ENCODE results near the gene TGFBR2. TPM values are rescaled to one million over a fixed set of nuclear protein-coding genes. Genes with fewer than 3 reads are reported as not detected.

TGFBR2 gene
- polyA plus RNA-seq, 3 donors = 46.6 to 60.3 (median 57.0) TPM

DNA sequence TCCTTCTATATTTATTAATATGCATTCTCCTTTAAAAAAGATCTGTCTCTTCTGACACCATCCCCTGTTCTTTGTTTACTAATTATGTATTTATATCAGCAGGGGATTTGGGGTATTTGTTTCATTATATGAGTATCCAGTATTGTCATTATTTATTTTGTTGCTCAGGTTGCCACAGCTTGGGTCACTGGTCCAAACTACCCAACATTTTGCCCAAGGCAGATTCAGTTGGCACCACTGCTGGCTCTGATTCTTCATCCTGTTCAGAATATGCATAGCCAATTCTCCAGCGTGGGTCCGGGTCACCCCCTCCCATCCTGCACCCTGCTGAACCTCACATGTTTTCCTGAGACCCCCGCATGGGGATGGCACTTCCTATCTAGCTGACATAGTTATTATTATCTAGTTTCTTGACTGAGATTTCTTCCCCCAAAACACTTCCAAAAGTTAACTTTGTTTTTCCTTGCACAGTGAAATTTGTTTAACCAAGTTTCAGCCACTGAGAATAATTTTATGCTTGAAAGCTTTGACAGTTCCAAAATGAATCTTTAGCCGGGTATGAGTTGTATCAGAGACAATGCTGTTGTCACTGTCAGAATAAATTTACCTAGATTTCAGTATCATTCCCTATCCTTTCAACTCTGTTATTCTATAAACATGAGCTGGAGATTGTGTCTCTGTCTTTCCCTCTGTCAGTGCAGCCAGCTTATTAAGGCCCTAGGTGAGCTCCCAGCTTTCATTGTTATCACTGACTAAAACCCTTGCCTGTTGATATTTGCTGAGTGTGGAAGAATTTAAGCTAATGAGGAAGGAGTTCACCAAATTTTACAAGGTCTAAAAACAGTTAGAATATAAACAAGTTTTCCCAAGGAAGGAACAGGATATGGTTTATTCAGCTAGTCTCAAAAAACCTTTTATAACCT is 70.3 kb downstream of the TGFBR2 start:
- peaks cover 66% of the 10 kb centered on the region for H3K79me2 ChIP-seq (ENCODE audit: insufficient read depth, low read length)
- no peaks in the 10 kb centered on the region for H3K9me3 ChIP-seq (replicated peaks in 1 of 2; ENCODE audit: control insufficient read depth in 1 of 2, insufficient read depth in 1 of 2, low read length in 2 of 2)
- H3K4me2 ChIP-seq (replicated peaks; ENCODE audit: extremely low read depth, low read length, poor library complexity, severe bottlenecking) = no peak overlapping the region
- Mint-ChIP-seq H3K4me3 (no peak overlapping the region), H3K4me1 (peaks cover 39% of the 10 kb centered on the region), H3K9me3 (peaks cover 0 to 2% (median 0%) of the 10 kb centered on the region in 7 donors), H3K27me3 (ENCODE audit: low read depth in 3 of 3) (no peaks in the 10 kb centered on the region), H3K36me3 (peaks cover 93 to 94% of the 10 kb centered on the region in 2 donors), H3K27ac (peak overlapping the region in 3 of 7 donors; percentile 30 to 65 (median 51))
- H2AFZ ChIP-seq (ENCODE audit: insufficient read depth, low read depth, low read length, poor library complexity, severe bottlenecking) = no peak overlapping the region
- H3K36me3 ChIP-seq (replicated peaks in 1 of 2; ENCODE audit: control insufficient read depth in 1 of 2, insufficient read depth in 2 of 2, low read length in 2 of 2) = peaks cover 74 to 91% of the 10 kb centered on the region in 2 donors
- no peak for DNase-seq
- intact Hi-C loops (cut with micrococcal nuclease) = no loop called here
- H3K4me3 ChIP-seq (replicated peaks in 1 of 3; ENCODE audit: low read depth in 2 of 3, low read length in 3 of 3) = no peak overlapping the region
- peak overlapping the region in 1 of 2 donors; percentile 39 for H3K27ac ChIP-seq (ENCODE audit: low read depth in 1 of 2, low read length in 2 of 2)
- peaks cover 23 to 32% of the 10 kb centered on the region in 2 donors for H3K4me1 ChIP-seq (ENCODE audit: control insufficient read depth in 1 of 2, insufficient read depth in 2 of 2, low read length in 2 of 2)
- no peaks in the 10 kb centered on the region for H3K27me3 ChIP-seq (ENCODE audit: control insufficient read depth in 2 of 2, insufficient read depth in 2 of 2, low read length in 2 of 2)
- WGBS (ENCODE audit: insufficient coverage) = 100% methylated on average over 2 of the region's 4 CpGs
- peaks cover 99% of the 10 kb centered on the region for H4K20me1 ChIP-seq (ENCODE audit: insufficient read depth, low read length)
- TF ChIP-seq CTCF (IDR thresholded peaks at IDR 0.05) = no peak
- no peak overlapping the region for H3K9ac ChIP-seq (ENCODE audit: insufficient read depth, low read length, poor library complexity, severe bottlenecking)

- H3K36me3 Mint-ChIP-seq = peaks cover 89 to 93% of the 10 kb centered on the region in 2 donors
- Histone ChIP-seq H3K79me2 (ENCODE audit: insufficient read depth, low read length) (peaks cover 67% of the 10 kb centered on the region), H3K4me1 (ENCODE audit: control insufficient read depth in 1 of 2, insufficient read depth in 2 of 2, low read length in 2 of 2) (peaks cover 28 to 39% of the 10 kb centered on the region in 2 donors)
Observed at GRCh38 chr3:30677347-30677685, 70.9 kb downstream of the TGFBR2 start.

More at GRCh38 chr3:30677347-30677685, 70.9 kb downstream of the TGFBR2 start:
- H3K4me3 Mint-ChIP-seq = no peak overlapping the region
- Histone ChIP-seq H3K4me2 (replicated peaks; ENCODE audit: extremely low read depth, low read length, poor library complexity, severe bottlenecking) (no peak overlapping the region), H3K9ac (ENCODE audit: insufficient read depth, low read length, poor library complexity, severe bottlenecking) (no peak overlapping the region), H3K4me3 (replicated peaks in 1 of 3; ENCODE audit: low read depth in 2 of 3, low read length in 3 of 3) (no peak overlapping the region), H3K36me3 (replicated peaks in 1 of 2; ENCODE audit: control insufficient read depth in 1 of 2, insufficient read depth in 2 of 2, low read length in 2 of 2) (peaks cover 68 to 91% of the 10 kb centered on the region in 2 donors), H3K9me3 (replicated peaks in 1 of 2; ENCODE audit: control insufficient read depth in 1 of 2, insufficient read depth in 1 of 2, low read length in 2 of 2) (no peaks in the 10 kb centered on the region), H2AFZ (ENCODE audit: insufficient read depth, low read depth, low read length, poor library complexity, severe bottlenecking) (no peak overlapping the region), H3K27me3 (ENCODE audit: control insufficient read depth in 2 of 2, insufficient read depth in 2 of 2, low read length in 2 of 2) (no peaks in the 10 kb centered on the region), H4K20me1 (ENCODE audit: insufficient read depth, low read length) (peaks cover 99% of the 10 kb centered on the region), H3K27ac (ENCODE audit: low read depth in 1 of 2, low read length in 2 of 2) (peak overlapping the region in 1 of 2 donors; percentile 39)
- 100% methylated on average over 3 of the region's 8 CpGs for WGBS (ENCODE audit: insufficient coverage)
- H3K9me3 Mint-ChIP-seq = peaks cover 0 to 2% (median 0%) of the 10 kb centered on the region in 7 donors
- TF ChIP-seq CTCF (IDR thresholded peaks at IDR 0.05) = no peak
- intact Hi-C loops (cut with micrococcal nuclease) = no loop called here
- H3K4me1 Mint-ChIP-seq = peaks cover 43% of the 10 kb centered on the region
- H3K27ac Mint-ChIP-seq = no peak overlapping the region
- DNase-seq = no peak
- peaks cover 0 to 1% (median 0%) of the 10 kb centered on the region in 3 donors for H3K27me3 Mint-ChIP-seq (ENCODE audit: low read depth in 3 of 3)

Measured in CD14-positive monocyte (primary cell).